Rectal smooth muscle tissue (tissue), 1 donor: ENCODE results near the gene MAP2.

ENCODE experiments used
- H3K27ac ChIP-seq: one replicate; pipeline ENCODE4 v1.7.0; 2013; ENCODE audit warnings: low read depth, low read length, inconsistent platforms
- H3K27me3 ChIP-seq: one replicate; pipeline ENCODE4 v1.7.0; 2013; ENCODE audit warnings: low read length; ENCODE audit not compliant: control insufficient read depth, insufficient read depth
- H3K36me3 ChIP-seq: one replicate; pipeline ENCODE4 v1.7.0; 2013; ENCODE audit warnings: low read length; ENCODE audit not compliant: control insufficient read depth, insufficient read depth
- H3K4me1 ChIP-seq: one replicate; pipeline ENCODE4 v1.7.0; 2013; ENCODE audit warnings: low read length; ENCODE audit not compliant: control insufficient read depth, insufficient read depth
- H3K4me3 ChIP-seq: one replicate; pipeline ENCODE4 v1.7.0; 2013; ENCODE audit warnings: low read length
- H3K9ac ChIP-seq: one replicate; pipeline ENCODE4 v1.7.0; 2013; ENCODE audit warnings: low read length

The MAP2 gene

GRCh38 chr2:209662021-209662420 is 238.2 kb downstream of the MAP2 start:
- H3K4me3 ChIP-seq = no peak overlapping the region

DNA sequence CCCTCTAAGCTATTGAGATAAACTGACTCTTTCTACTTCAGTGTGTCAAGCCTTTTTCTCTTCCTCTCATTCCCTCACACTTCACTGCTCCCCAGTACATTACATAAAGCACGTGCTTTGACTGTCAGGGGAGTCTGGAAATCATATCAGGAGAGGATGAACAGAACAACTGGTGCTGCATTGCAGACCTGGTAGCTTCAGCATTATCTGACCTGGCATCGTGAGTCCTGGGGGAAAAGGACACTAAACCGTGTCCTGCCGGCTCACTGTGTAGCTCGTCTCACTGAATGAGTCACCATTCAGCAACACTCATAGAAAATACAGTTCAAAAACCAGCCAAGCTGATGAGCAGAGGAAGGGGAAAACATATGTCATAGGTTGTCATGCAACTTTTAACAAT is 239.3 kb downstream of the MAP2 start:
- Histone ChIP-seq H3K4me3 (no peak overlapping the region), H3K36me3 (no peaks in the 10 kb centered on the region), H3K9ac (no peak overlapping the region), H3K27ac (no peak overlapping the region), H3K4me1 (no peaks in the 10 kb centered on the region), H3K27me3 (no peaks in the 10 kb centered on the region)

More at GRCh38 chr2:209662021-209662420, 238.2 kb downstream of the MAP2 start:
- no peaks in the 10 kb centered on the region for H3K36me3 ChIP-seq
- no peaks in the 10 kb centered on the region for H3K27me3 ChIP-seq
- H3K27ac ChIP-seq = no peak overlapping the region
- no peak overlapping the region for H3K9ac ChIP-seq
- no peaks in the 10 kb centered on the region for H3K4me1 ChIP-seq

DNA sequence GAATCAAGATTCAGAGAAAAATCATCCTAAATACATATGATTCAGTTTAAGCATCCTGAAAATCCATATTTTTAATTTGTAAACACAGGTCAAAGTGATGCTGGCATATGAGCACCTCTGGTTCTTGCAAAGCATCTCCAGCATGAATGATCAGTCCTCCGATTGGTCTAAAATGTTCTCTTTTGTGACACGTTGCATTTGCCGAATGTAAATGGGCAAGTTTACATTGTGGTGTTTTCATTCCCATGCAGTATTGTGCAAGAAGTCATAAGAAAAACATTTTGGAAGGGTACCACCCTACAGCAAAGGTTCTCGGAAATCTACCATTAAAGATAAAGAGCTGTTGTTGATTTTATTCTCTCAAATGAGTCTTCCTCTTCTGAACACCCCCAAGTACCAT is 239.8 kb downstream of the MAP2 start:
- Histone ChIP-seq H3K27ac (no peak overlapping the region), H3K27me3 (no peaks in the 10 kb centered on the region), H3K9ac (no peak overlapping the region), H3K4me3 (no peak overlapping the region), H3K4me1 (no peaks in the 10 kb centered on the region), H3K36me3 (no peaks in the 10 kb centered on the region)

DNA sequence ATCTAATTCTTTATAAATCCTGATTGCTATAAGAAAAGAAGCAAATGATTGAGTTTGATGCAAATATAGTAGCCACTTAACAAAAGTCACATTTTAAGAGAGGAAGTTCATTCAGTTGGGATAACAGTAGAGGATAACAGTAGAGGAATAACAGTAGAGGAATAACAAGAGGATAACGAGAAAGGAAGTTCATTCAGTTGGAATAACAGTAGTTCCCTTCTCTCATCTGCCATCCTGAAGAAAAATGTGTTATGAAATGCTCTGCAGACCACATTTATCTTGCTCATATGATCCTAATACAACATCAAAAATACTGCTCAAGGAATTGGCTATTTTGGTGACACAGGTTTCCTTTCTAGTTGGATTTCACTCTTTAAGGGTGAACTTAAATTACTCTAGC is 242.4 kb downstream of the MAP2 start:
- no peak overlapping the region for H3K4me3 ChIP-seq
- no peaks in the 10 kb centered on the region for H3K36me3 ChIP-seq
- H3K27ac ChIP-seq = no peak overlapping the region
- no peaks in the 10 kb centered on the region for H3K27me3 ChIP-seq
- H3K4me1 ChIP-seq = no peaks in the 10 kb centered on the region
- no peak overlapping the region for H3K9ac ChIP-seq

DNA sequence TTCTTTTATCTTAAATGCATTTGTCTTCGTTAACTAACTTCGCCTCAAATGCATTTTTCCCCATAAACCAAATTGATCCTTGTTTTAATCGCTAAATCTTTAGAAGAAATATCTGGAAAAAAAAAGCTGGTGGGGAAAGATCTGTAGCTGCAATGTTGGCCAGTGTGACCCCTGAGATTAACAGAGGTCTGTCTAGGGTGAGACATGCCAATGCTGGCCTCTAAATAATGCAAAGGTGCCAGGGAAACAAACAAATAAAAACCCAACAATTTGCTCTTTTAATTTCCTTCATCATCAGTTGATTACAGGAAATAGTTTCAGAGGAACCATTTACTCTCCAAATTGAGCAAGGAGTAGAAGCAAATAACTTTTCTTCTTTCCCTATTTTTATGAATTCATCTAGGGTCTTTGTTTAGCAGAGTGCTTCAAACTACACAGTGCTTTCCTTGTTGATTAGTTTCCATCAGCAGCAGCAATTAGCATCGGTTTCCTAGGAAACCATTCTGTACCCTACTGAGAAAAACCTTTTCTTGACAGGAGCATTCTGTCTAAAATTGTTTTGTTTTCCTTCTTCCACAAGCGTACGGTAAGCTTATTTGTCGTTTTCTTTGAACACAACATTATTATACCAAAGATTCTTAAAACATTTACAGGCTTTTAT is 247.3 kb downstream of the MAP2 start:
- H3K27me3 ChIP-seq = no peaks in the 10 kb centered on the region
- H3K36me3 ChIP-seq = no peaks in the 10 kb centered on the region
- no peak overlapping the region for H3K9ac ChIP-seq
- H3K27ac ChIP-seq = no peak overlapping the region
- H3K4me1 ChIP-seq = no peaks in the 10 kb centered on the region
- H3K4me3 ChIP-seq = no peak overlapping the region

DNA sequence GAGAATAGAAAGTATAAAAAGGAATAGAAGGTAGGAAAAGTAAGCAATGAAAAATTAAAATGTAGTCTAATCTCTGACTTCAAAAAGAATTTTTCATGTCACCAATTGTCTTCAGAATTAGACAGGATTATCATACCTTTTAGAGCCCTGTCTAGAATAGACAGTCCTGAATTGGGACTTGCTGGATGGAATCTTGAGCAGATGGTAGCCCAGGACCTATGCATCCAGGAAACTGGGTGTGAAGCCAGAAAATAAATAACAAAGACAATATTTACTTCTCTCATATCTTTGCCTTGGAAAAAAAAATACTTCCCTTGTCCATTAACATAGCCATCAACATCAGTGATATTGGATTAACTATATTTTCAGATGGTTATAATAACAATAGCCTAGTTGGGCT is 250.0 kb downstream of the MAP2 start:
- Histone ChIP-seq H3K9ac (no peak overlapping the region), H3K36me3 (no peaks in the 10 kb centered on the region), H3K27ac (no peak overlapping the region), H3K27me3 (no peaks in the 10 kb centered on the region), H3K4me1 (no peaks in the 10 kb centered on the region), H3K4me3 (no peak overlapping the region)

DNA sequence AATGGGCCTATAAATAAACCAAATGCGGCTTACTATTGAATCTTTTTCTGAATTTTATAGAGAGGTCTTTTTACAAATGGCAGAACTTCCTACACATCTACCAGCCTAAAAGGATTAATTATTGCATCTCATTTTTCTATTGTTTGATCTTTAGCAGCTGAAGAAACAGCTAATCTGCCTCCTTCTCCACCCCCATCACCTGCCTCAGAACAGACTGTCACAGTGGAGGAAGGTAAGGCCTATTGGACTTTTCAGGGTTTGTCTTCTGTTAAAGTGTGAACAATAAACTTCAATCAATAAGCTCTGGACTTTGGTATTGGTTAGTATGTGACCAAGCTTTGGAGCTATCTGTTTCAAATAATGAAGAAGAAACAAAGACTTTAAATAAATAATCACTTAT is 256.7 kb downstream of the MAP2 start:
- H3K9ac ChIP-seq = no peak overlapping the region
- no peak overlapping the region for H3K27ac ChIP-seq
- H3K27me3 ChIP-seq = no peaks in the 10 kb centered on the region
- H3K4me1 ChIP-seq = no peaks in the 10 kb centered on the region
- no peak overlapping the region for H3K4me3 ChIP-seq
- no peaks in the 10 kb centered on the region for H3K36me3 ChIP-seq

GRCh38 chr2:209681201-209681735 is 257.4 kb downstream of the MAP2 start:
- Histone ChIP-seq H3K27me3 (no peaks in the 10 kb centered on the region), H3K4me1 (no peaks in the 10 kb centered on the region), H3K4me3 (no peak overlapping the region), H3K27ac (no peak overlapping the region), H3K36me3 (no peaks in the 10 kb centered on the region), H3K9ac (no peak overlapping the region)

GRCh38 chr2:209682646-209683045 is 258.8 kb downstream of the MAP2 start:
- Histone ChIP-seq H3K9ac (no peak overlapping the region), H3K27ac (no peak overlapping the region), H3K27me3 (no peaks in the 10 kb centered on the region), H3K36me3 (no peaks in the 10 kb centered on the region), H3K4me1 (no peaks in the 10 kb centered on the region), H3K4me3 (no peak overlapping the region)

DNA sequence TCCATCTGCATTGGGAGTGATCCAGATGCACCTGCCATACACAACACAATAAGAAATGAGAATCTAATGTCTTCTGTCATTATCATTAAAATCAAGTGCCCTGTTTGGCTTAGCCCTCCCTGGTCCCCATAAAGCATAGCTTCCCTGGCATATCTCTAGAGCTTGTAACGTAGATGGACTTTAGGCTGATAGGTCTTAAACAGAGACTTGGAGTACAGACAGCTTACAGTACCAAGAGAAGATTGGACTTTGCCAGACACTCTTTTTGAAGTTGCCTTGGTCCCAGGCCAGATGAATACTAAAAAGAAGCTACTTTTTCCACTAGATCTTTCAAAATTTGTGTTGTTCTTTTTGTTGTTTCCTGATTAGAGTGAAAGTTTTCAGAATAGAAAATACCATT is 261.5 kb downstream of the MAP2 start:
- Histone ChIP-seq H3K4me1 (no peaks in the 10 kb centered on the region), H3K27me3 (no peaks in the 10 kb centered on the region), H3K9ac (no peak overlapping the region), H3K4me3 (no peak overlapping the region), H3K27ac (no peak overlapping the region), H3K36me3 (no peaks in the 10 kb centered on the region)

DNA sequence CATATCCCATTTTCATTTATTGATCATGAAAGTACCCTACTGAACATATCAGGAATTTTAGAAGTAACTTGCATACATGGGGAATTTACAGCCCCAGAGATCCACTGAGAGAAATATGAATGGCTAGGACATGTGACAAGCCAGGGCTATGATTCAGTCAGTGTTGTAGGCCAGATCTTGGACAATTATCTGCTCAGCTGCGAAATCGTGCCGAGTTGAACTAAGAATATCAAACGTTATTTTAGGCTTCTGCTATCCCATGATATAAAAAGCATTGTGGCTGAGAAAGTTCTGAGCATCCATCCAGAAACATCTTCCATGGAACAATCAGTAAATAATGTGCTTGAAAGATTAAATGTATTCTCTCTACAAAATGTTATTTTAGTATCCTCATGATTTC is 262.1 kb downstream of the MAP2 start:
- no peaks in the 10 kb centered on the region for H3K36me3 ChIP-seq
- H3K9ac ChIP-seq = no peak overlapping the region
- H3K27ac ChIP-seq = no peak overlapping the region
- H3K4me1 ChIP-seq = no peaks in the 10 kb centered on the region
- H3K27me3 ChIP-seq = no peaks in the 10 kb centered on the region
- no peak overlapping the region for H3K4me3 ChIP-seq

DNA sequence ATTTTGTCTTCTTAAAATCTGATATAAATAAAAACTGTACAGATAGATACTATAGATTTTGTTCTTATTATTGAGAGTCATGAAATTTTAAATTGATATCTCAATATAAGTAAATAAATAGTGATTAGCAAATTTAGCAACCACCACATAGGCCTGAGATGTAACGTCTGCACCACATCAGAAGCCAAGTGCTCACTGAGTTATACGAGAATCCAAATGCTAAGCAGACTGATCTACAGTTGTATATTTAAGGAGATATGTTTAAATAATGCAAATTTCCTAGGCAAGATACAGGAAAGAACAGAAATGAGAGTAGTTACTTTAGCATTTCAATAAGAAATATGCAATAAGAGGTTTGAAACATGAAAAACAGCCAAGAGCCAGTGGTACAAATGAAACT is 262.6 kb downstream of the MAP2 start:
- H3K27me3 ChIP-seq = no peaks in the 10 kb centered on the region
- H3K27ac ChIP-seq = no peak overlapping the region
- no peaks in the 10 kb centered on the region for H3K4me1 ChIP-seq
- no peak overlapping the region for H3K4me3 ChIP-seq
- H3K9ac ChIP-seq = no peak overlapping the region
- H3K36me3 ChIP-seq = no peaks in the 10 kb centered on the region

DNA sequence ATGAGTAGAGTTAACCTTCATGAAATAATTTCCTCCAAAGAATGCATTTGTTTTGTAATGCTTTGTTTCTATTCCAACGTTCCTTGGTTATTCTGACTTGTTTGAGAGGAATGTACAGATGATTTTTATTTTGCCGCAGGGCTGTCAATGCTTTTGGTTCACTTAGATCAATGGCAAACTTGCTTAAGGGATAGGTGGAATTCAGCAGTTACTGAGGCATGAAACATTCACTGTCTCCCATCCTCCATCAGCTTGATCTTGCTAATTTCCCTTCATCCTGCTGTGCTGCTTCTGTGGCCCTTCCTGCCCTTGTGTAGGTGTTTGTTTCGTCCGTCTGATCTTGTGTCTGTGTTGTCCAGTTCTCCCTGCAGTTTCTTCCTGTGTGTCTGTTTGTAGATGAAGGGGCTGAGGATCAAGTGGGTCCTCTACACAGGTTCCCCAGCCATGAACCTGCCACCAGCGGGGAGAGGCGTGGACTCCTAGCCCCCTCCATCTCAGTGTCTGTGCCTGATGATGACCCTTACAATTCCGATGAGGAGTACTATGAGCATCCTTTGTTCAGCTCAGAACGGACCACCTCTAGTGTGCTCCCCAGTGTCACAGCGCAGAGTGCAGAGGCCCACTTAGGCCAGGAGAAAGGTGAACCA is 263.6 kb downstream of the MAP2 start:
- no peak overlapping the region for H3K4me3 ChIP-seq
- H3K9ac ChIP-seq = no peak overlapping the region
- H3K4me1 ChIP-seq = no peaks in the 10 kb centered on the region
- no peaks in the 10 kb centered on the region for H3K36me3 ChIP-seq
- no peak overlapping the region for H3K27ac ChIP-seq
- no peaks in the 10 kb centered on the region for H3K27me3 ChIP-seq
